ENCODE measurements around the gene RRP1.
"Not testable (repeated sequence)": the region's sequence is repeated elsewhere in the genome, so short reads cannot be mapped to it uniquely, and the experiment has no call there.

Gene RRP1

DNA sequence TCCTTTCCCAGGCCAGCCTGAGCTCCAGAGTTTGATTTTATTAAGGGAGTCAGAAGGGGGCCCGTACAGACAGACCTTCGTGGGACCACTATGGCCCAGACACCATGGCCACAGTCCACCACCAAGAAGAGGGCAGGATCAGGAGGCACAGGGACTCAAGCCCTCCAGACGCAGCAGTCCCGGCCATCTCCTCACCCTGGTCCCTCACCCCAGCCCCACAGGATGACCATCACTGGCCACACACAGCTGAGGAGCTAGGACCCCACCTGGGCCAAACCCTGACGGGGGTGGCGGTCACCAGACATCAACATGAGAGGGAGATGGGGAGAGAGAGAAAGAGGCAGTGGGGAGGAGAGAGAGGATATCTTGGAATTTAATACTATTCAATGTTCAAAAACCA lies 46.5 kb downstream of the RRP1 start:
- no peak for DNase-seq (ENCODE audit: low read depth in 2 of 2)

DNA sequence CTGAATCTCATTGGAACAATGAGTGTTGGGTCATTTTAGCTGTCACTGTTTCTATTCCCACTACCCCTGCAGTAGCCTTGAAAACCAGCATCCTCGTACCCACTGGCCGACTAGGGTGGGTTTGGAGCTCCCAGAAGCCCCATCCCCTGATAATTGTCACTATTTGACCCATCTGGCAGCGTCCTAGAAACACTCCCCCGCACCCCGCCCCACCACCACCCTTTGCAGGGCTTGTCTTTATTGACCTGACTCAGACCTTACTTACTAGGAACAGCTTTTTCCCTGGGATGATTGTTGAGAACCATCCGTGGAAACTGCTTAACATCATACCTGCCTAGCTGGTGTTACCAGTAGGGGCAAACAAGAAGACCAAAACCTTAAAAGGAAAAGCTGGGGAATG lies 47.2 kb downstream of the RRP1 start:
- no peak for DNase-seq (ENCODE audit: low read depth in 2 of 2)

DNA sequence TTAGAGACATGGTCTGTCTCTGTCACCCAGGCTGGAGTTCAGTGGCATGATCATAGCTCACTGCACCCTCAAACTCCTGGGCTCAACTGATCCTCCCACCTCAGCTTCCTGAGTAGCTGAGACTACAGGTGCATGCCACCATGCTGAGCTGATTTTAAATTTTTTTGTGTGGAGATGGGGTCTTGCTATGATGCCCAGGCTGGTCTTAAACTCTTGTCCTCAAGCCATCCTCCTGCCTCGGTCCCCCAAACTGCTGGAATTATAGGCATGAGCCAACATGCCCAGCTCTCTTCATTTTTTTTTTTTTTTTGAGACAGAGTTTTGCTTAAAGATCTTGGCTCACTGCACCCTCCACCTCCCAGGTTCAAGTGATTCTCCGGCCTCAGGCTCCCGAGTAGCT lies 50.9 kb downstream of the RRP1 start:
- no peak for DNase-seq (ENCODE audit: low read depth in 2 of 2)

GRCh38 chr21:43842742-43843141 lies 53.4 kb downstream of the RRP1 start:
- DNase-seq (ENCODE audit: low read depth in 2 of 2), result no peak

DNA sequence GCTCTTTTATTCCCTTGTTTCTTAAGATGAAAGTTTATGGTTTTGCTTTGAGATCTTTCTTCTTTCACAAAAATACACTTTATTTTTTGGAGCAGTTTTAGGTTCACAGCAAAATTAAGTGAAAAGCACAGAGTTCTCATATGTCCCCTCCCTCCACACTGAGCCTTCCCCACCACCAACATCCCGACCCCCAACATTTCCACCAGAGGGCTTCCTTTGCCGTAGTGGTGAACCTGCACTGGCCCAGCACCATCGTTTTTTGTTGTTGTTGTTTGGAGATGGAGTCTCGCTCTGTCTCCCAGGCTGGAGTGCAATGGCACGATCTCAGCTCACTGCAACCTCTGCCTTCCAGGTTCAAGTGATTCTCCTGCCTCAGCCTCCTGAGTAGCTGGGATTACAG lies 55.5 kb downstream of the RRP1 start:
- DNase-seq (ENCODE audit: low read depth in 2 of 2), result not testable (repeated sequence)

- no peak for DNase-seq (ENCODE audit: low read depth in 2 of 2)
Observed at GRCh38 chr21:43845386-43845785, 56.0 kb downstream of the RRP1 start.

DNA sequence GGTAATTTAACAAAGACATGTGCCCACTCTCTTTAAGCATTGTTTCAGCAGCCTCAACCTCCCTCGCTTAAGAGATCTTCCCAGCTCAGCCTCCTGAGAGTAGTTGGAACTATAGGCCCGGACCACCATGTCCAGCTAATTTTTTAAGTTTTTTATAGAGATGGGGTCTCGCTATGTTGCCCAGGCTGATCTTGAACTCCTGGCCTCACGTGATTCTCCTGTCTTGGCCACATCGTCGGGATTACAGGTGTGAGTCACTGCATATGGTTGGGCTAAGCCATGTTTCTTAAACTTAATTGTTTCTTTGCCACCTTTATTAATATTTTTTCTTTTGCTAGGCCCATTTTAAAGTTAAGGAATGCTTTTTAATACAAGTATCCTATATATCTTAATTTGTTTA lies 57.1 kb downstream of the RRP1 start:
- DNase-seq (ENCODE audit: low read depth in 2 of 2), result no peak

DNA sequence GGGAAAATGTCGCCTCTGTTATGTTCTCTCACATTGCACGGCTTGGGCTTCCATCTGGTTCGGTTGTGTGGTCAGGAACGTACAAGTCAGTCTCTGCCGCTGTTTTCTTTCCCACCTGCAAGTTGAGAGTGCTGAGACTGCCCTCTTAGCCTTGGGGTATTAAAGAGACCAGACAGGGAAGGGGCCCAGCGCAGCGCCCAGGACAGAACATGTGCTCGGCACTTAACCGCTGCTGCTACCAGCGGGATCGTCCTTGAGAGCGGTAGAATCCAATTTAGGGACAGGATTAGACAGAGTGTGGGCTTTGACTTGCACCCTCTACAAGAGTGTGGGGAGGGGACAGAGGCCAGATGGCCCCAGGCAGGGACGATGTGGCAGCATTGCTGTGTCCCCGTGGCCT lies 57.9 kb downstream of the RRP1 start:
- DNase-seq (ENCODE audit: low read depth in 2 of 2), result no peak

DNA sequence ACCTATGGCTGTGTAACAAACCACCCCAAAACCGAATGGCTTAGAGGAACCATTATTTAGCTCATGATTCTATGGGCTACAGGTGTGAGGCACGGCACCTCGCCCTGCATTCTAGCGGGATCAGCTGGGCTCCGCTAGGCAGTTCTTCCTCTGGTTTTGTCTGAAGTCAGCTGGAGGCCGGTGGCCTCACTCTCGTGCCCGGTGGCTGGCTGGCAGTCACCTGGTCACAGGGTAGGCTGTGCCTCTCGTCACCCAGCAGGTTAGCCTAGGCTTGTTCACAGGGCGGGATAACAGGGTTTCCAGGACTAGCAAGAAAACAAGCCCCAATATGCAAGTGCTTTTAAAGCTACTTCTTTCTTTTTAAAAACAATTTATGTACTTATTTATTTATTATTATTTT lies 59.4 kb downstream of the RRP1 start:
- no peak for DNase-seq (ENCODE audit: low read depth in 2 of 2)

- no peak for DNase-seq (ENCODE audit: low read depth in 2 of 2)
Observed at GRCh38 chr21:43849532-43850299, 60.3 kb downstream of the RRP1 start.

DNA sequence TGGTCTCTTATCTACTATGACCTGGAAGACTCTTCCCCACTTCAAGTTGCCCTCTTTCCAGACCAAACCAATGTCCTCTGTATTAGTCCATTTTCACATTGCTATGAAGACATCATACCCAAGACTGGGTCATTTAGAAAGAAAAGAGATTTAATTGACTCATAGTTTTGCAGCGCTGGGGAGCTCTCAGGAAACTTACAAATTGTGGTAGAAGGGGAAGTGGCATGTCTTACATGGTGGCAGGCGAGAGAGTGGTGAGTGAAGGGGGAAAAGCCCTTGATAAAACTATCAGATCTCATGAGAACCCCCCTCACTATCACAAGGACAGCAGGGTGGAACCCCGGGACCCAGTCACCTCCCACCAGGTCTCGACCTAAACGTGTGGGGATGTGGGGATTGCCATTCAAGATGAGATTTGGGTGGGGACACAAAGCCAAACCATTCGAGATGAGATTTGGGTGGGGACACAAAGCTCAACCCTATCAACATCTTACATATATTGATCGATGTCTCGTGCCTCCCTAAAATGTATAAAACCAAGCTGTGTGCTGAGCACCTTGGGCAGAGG lies 61.4 kb downstream of the RRP1 start:
- no peak for DNase-seq (ENCODE audit: low read depth in 2 of 2)

DNA sequence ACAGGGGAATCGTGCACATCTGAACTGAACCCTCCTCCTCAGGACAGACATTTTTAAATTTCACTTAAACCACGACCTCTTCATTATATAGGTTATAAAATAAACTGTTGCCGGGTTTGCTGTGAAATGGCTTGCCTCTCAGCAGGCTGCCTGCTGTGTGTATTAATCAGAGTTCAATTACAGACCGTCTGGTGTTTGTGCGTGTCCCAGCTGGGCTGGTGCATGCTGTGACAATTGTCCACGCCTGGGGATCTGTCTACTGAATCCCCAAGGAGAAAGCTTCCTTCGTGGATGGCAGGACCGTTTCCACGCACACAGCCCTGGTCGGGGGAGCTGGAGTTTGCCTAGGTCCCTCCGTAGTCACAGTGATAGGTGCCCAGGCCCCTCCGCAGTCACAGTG lies 62.2 kb downstream of the RRP1 start:
- no peak for DNase-seq (ENCODE audit: low read depth in 2 of 2)

DNA sequence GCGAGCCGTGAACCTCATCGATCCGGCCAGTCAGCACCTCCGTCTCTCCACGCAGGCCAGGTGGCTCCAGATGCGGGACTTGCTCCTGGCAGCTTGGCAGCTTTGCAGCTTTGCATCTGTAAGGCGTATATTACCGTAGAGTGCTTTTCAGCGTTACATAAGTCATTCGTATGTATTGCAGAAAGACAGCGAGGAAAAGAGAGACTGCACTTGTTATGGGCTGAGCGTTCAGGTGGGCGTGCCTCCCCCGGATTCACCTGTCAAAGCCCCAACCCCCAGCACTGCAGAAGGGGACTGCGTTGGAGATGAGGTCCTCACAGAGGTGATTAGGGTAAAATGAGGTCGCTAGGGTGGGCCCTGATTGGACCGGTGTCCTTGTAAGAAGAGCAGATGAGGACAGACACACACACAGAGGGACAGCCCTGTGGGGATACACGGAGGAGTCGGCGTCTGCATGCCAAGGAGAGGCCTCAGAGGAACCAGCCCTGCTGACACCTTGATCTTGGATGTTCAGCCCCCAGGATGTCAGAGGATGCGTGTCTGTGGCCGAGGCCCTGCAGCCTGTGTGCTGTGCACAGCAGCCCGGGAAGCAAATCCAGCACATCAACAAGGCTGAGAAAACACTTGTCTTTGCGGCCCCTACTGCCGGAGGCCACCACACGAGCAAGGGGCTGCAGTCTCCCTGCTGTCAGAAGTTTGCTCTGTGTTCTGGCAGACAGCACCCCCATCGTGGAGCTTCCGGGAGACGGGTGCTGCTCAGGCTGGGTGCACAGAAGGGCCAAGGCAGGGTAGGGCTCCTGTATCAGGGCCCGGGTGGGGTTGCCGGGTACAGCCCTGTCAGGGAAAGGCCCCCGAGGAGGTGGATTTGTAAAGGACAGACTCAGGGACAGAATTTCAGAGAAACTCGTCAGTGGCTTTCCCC lies 64.7 kb downstream of the RRP1 start:
- DNase-seq (ENCODE audit: low read depth in 2 of 2), result no peak
